G401.6 (cell line): Measurements from ENCODE around the gene KIR3DL1.
"Not testable (repeated sequence)": the region's sequence is repeated elsewhere in the genome, so short reads cannot be mapped to it uniquely, and the experiment has no call there.

Experiments used
- FAIRE-seq: peaks from 2 replicates; lab custom pipeline; 2012; peaks lifted over from hg19 to GRCh38; lab: Jason Lieb, UNC

The KIR3DL1 gene

DNA sequence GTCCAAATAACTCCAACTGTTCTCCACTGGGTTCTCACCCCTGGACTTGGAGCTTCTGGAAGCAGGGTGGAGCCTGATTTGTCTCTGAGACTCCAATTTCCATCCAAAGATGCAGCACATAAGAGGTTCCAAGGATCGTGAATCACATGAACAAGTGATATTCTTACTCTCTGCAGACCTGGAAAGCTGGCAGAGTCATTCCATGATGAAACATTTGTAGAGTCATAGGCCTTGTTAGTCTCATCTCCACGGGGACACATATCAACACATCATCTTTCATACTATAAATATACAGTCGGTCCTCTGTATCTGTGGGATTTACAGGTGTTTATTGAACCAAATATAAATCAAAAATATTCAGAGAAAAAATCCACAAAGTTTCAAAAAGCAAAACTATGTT, 1.7 kb upstream of the KIR3DL1 start:
- FAIRE-seq = not testable (repeated sequence)

DNA sequence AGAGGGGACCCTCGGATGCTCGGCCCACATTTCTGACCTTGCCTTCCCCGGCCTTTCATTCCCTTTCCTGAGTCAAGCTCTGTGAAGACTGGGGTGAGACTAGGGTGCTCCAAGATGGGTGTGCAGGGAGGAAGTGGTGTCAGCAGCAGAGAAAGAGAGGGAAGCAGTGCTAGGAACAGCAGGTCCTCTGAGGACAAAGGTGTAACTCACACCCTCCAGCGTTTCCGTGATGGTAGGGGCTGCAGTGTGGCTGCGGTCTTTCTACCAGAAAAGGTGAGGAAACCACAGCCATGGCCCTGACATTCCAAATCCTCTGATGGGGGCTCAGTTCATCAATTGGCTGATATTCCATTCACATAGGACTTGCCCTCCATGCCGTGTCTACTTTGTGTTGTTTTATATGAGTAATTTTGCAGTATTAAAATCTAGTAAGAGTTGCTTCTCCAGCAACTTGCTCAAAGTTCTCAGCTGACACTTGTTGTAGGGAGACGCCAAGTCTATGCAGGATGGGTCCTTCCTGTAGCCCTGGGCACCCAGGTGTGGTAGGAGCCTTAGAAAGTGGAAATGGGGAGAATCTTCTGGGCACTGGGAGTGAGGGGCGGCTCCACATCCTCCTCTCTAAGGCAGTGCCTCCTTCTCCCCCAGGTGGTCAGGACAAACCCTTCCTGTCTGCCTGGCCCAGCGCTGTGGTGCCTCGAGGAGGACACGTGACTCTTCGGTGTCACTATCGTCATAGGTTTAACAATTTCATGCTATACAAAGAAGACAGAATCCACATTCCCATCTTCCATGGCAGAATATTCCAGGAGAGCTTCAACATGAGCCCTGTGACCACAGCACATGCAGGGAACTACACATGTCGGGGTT, 1.6 kb downstream of the KIR3DL1 start:
- no peak for FAIRE-seq

DNA sequence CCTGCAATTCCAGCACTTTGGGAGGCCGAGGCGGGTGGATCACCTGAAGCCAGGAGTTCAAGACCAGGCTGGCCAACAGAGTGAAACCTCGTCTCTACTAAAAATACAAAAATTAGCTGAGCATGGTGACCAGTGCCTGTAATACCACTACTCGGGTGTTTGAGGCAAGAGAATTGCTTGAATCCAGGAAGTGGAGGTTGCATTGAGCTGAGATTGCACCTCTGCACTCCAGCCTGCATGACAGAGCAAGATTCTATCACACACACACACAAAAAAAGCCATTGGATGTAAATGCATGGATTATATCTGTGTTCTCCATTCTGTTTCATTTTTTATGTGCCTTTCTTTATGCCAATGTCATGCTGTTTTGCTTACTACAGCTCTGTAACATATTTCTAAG, 8.1 kb downstream of the KIR3DL1 start:
- not testable (repeated sequence) for FAIRE-seq

DNA sequence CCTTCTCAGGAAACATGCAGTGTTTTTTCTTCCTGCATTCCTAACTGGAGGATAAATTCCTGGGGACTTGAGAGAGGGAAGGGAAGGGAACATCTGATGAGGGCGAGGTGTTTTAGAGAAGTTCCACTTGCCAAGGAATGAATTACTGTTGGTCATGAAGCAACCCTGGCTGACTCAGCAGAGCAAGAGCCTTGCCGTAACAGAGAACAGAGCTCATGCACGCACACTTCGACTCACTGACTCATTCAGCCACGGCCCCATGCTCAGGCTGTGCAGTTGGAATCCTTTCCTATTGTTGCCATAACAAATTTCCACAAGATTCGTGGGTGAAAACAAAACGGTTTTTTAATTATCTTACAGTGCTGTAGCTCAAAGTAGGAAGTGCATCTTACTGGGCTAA, 9.1 kb downstream of the KIR3DL1 start:
- not testable (repeated sequence) for FAIRE-seq

DNA sequence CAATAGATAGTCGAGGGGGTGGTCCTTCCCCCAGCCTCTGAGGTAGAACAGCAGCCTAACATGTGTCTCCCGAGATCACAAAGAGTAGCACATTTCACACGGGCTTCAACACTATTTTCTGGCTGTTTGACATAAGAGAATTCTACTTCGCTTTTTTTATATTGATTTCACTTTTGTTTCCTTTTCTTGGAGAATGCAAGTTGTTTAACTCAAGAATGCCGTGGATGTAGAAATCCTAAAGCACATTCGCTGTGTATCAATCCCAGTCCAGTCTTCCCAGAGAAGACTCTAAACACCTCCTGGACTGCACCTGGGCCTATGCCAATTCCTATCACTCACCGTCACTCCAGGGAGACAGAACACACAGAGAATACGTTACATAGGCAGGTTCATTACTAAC, 11.8 kb downstream of the KIR3DL1 start:
- FAIRE-seq = not testable (repeated sequence)

DNA sequence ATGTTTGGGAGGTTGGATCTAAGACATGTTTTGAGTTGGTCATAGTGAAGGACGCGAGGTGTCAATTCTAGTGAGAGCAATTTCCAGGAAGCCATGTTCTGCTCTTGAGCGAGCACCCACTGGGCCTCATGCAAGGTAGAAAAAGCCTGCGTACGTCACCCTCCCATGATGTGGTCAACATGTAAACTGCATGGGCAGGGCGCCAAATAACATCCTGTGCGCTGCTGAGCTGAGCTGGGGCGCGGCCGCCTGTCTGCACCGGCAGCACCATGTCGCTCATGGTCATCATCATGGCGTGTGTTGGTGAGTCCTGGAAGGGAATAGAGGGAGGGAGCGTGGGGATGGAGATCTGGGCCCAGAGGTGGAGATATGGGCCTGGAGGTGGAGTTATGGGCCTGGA, 16.2 kb downstream of the KIR3DL1 start, which contains the start of gene KIR2DS4:
Gene KIR2DS4, plus strand, starts transcription at position 181 of the 400 bp plus-strand sequence.
- FAIRE-seq = not testable (repeated sequence)

DNA sequence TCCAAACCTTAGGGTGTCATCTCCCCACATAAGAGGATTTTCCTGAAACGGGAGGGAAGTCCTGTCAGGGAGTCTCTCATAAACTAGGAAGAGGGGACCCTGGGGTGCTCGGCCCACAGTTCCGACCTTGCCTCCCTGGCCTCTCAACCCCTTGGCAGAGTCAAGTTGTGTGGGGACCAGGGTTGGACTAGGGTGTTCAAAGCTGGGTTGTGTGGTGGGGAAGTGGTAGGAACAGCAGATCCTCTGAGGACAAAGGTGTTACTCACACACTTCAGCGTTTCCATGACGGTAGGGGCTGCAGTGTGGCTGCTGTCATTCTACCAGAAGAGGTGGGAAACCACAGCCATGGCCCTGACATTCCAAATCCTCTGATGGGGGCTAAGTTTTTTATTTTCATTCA, 18.9 kb downstream of the KIR3DL1 start:
- FAIRE-seq = not testable (repeated sequence)

DNA sequence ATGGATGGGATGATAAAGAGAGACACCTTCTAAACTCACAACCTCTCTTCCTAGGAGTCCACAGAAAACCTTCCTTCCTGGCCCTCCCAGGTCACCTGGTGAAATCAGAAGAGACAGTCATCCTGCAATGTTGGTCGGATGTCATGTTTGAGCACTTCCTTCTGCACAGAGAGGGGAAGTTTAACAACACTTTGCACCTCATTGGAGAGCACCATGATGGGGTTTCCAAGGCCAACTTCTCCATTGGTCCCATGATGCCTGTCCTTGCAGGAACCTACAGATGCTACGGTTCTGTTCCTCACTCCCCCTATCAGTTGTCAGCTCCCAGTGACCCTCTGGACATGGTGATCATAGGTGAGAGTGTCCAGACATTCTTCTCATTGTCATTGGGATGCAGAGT, 21.3 kb downstream of the KIR3DL1 start:
- FAIRE-seq = not testable (repeated sequence)

DNA sequence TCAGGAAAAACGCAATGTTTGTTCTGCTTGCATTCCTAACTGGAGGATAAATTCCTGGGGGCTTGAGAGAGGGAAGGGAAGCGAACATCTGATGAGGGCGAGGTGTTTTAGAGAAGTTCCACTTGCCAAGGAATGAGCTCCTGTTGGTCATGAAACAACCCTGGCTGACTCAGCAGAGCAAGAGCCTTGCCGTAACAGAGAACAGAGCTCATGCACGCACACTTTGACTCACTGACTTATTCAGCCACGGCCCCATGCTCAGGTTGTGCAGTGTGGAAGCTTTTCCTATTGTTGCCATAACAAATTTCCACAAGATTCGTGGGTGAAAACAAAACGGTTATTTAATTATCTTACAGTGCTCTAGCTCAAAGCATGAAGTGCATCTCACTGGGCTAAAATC, 26.9 kb downstream of the KIR3DL1 start:
- FAIRE-seq = not testable (repeated sequence)

DNA sequence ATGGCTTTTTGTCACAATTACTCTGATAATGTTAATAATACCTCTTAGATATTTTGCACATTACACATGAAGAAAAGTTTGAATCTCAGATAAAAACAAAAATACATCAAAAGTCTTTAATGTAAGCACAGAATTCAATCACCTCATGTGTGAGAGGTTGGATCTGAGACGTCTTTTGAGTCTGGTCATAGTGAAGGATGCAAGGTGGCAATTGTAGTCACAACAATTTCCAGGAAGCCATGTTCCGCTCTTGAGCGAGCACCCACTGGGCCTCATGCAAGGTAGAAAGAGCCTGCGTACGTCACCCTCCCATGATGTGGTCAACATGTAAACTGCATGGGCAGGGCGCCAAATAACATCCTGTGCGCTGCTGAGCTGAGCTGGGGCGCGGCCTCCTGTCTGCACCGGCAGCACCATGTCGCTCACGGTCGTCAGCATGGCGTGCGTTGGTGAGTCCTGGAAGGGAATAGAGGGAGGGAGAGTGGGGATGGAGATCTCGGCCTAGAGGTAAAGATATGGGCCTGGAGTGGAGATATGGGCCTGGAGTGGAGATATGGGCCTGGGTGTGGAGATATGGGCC, 33.9 kb downstream of the KIR3DL1 start, which contains the start of gene KIR3DL2:
Gene KIR3DL2, plus strand, starts transcription at position 383 of the 580 bp plus-strand sequence. Its CDS starts 33 bp downstream, at position 416.
- not testable (repeated sequence) for FAIRE-seq

DNA sequence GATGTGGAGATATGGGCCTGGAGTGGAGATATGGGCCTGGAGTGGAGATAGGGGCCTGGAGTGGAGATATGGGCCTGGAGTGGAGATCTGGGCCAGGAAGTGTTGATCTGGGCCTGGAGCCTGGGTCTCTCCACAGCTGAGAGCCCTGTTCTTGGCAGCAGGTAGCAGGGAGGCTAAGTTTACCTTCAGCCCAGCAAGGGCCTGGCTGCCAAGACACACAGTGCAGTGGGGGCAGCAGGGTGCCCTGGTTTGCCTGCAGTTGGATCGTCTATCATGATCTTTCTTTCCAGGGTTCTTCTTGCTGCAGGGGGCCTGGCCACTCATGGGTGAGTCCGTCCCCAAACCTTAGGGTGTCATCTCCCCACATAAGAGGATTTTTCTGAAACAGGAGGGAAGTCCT, 34.7 kb downstream of the KIR3DL1 start:
- FAIRE-seq = no peak

DNA sequence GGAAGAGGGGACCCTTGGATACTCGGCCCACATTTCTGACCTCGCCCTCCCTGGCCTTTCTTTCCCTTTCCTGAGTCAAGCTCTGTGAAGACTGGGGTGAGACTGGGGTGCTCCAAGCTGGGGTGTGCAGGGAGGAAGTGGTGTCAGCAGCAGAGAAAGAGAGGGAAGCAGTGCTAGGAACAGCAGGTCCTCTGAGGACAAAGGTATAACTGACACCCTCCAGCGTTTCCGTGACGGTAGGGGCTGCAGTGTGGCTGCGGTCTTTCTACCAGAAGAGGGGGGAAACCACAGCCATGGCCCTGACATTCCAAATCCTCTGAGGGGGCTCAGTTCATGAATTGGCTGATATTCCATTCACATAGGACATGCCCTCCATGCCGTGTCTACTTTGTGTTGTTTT, 35.1 kb downstream of the KIR3DL1 start:
- no peak for FAIRE-seq

DNA sequence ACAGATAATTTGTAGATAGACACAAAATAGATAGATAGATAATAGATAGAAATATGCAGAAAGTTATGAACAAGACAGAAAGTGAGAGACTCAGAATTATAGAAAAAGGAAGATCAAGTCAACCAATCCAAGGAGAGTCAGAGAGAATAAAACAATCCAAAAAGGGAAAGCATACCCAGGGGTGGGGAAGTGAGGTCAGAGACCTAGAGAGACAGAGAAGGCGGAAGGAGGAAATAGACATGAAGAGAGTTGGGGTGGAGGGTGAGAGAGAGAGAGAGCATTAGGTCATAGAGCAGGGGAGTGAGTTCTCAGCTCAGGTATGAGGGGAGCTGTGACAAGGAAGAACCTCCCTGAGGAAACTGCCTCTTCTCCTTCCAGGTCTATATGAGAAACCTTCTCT, 39.0 kb downstream of the KIR3DL1 start:
- FAIRE-seq = not testable (repeated sequence)

DNA sequence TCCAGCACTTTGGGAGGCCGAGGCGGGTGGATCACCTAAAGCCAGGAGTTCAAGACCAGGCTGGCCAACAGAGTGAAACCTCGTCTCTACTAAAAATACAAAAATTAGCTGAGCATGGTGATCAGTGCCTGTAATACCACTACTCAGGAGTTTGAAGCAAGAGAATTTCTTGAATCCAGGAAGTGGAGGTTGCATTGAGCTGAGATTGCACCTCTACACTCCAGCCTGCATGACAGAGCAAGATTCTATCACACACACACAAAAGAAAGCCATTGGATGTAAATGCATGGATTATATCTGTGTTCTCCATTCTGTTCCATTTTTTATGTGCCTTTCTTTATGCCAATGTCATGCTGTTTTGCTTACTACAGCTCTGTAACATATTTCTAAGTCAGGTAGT, 42.2 kb downstream of the KIR3DL1 start:
- FAIRE-seq = not testable (repeated sequence)

DNA sequence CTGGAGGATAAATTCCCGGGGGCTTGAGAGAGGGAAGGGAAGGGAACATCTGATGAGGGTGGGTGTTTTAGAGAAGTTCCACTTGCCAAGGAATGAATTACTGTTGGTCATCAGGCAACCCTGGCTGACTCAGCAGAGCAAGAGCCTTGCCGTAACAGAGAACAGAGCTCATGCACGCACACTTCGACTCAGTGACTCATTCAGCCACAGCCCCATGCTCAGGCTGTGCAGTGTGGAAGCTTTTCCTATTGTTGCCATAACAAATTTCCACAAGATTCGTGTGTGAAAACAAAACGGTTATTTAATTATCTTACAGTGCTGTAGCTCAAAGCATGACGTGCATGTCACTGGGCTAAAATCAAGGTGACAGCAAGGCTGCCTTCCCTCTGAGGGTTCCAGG, 43.2 kb downstream of the KIR3DL1 start:
- FAIRE-seq = not testable (repeated sequence)

DNA sequence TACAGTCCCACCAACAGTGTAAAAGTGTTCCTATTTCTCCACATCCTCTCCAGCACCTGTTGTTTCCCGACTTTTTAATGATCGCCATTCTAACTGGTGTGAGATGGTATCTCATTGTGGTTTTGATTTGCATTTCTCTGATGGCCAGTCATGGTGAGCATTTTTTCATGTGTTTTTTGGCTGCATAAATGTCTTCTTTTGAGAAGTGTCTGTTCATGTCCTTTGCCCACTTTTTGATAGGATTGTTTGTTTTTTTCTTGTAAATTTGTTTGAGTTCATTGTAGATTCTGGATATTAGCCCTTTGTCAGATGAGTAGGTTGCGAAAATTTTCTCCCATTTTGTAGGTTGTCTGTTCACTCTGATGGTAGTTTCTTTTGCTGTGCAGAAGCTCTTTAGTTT, 47.2 kb downstream of the KIR3DL1 start:
- not testable (repeated sequence) for FAIRE-seq

DNA sequence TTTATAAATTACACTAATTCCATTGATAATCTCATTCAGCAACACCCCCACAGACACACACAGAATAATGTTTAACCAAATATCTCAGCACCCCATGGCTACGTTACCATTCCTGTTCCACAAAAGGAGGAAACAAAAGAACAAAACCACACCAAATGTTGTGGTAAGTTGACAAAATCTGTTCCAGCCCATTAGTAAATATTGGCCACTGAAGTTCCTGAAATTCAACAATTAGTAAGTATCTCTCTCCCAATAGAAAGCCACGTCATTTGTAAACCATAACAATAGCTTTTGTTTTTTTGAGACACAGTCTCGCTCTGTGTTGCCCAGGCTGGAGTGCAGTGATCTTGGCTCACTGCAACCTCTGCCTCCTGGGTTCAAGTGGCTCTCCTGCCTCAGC, 55.4 kb downstream of the KIR3DL1 start:
- no peak for FAIRE-seq

DNA sequence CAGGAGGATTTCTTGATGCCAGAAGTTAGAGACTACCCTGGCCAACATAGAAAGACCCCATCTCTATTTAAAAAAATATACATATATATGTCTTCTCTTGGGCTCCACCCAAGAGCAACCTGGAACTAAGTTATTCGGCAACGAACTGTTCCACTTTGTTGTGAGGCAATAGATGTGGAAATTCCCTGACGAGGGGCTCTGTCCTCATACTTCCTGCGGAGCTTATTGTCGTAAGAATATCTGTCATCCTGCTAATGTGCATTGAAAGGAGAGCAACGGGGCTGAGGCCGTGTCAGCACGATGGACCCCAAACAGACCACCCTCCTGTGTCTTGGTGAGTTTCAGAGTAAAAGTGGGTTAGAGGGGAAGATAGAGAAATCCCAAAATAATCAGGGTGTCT, 57.7 kb downstream of the KIR3DL1 start, which contains the start of gene FCAR:
Gene FCAR, plus strand, starts transcription at position 246 of the 400 bp plus-strand sequence. Its CDS starts 55 bp downstream, at position 301.
- no peak for FAIRE-seq

DNA sequence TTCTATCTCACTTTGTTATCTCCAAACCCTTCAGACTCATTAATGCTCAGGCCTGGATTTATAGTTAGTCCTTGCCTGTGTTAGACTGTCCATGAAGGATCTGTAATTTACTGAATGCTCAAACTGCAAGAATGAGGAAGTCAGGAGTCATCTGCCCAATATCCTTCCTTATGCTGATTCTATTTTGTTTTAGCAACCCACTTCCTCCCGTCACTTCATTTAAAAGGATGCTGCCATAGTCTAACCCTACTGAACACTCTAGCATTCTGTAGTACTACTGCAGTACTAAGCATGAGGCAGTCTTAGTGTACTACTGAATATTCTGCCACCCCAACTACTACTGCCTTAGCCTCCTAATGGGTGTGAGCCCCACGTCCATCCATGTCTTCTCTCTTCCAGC, 59.2 kb downstream of the KIR3DL1 start:
- no peak for FAIRE-seq

DNA sequence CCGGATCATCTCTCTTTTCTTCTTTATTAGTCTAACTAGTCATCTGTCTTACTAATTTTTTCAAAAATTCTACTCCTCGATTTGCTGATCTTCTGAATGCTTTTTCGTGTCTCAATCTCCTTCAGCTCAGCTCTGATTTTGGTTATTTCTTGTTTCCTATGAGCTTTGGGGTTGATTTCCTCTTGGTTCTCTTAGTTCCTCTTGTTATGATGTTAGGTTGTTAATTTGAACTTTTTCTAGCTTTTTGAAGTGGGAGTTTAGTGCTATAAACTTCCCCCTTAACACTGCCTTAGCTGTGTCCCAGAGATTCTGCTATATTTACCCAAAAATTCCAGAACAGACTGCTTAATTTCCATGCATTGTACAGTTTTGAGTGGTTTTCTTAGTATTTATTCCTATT, 61.2 kb downstream of the KIR3DL1 start:
- no peak for FAIRE-seq
